Esophagus (tissue), 2 donors: ENCODE measurements around the gene N4BP3. TPM values are rescaled to one million over a fixed set of nuclear protein-coding genes. Genes with fewer than 3 reads are reported as not detected.
A peak's percentile ranks its signal among the peaks of the same experiment; 100 is the strongest.

Source experiments
- H3K27ac ChIP-seq, 2 donors: one replicate each; pipeline ENCODE4 v1.5.1; 2013; ENCODE audit warnings: low read depth in 2 of 2, mild to moderate bottlenecking in 2 of 2, inconsistent platforms in 1 of 2, low read length in 1 of 2, moderate library complexity in 1 of 2
- H3K27me3 ChIP-seq, 2 donors: one replicate each; pipeline ENCODE4 v1.6.1; 2013; ENCODE audit warnings: low read length in 2 of 2, control low read depth in 1 of 2, mild to moderate bottlenecking in 1 of 2; ENCODE audit not compliant: insufficient read depth in 2 of 2, control insufficient read depth in 1 of 2
- H3K36me3 ChIP-seq, 2 donors: one replicate each; pipeline ENCODE4 v1.6.1; 2013; ENCODE audit warnings: low read length in 1 of 2; ENCODE audit not compliant: control insufficient read depth in 2 of 2, insufficient read depth in 2 of 2
- H3K4me1 ChIP-seq, 2 donors: one replicate each; pipeline ENCODE4 v1.6.1; 2013; ENCODE audit warnings: low read length in 1 of 2; ENCODE audit not compliant: control insufficient read depth in 2 of 2, insufficient read depth in 2 of 2
- H3K4me3 ChIP-seq, 2 donors: one replicate each; pipeline ENCODE4 v1.5.1; 2013; ENCODE audit warnings: low read length in 2 of 2, mild to moderate bottlenecking in 2 of 2, low read depth in 1 of 2, moderate library complexity in 1 of 2
- H3K9me3 ChIP-seq, 2 donors: one replicate each; pipeline ENCODE4 v1.6.1; 2013; ENCODE audit warnings: mild to moderate bottlenecking in 2 of 2, low read depth in 1 of 2, low read length in 1 of 2, moderate library complexity in 1 of 2; ENCODE audit not compliant: control insufficient read depth in 2 of 2, insufficient read depth in 1 of 2
- WGBS, 2 donors: extraction: QIAGEN DNeasy Blood & Tissue Kit; methylation state at CpG; one replicate each; pipeline ENCODE4 v1.1.7; 2013; 5-methylcytosine and 5-hydroxymethylcytosine counted together
- polyA plus RNA-seq, 2 donors: library from polyadenylated mRNA; stranded (reverse); fragments of 200-250 nt; gene quantifications; one replicate each; pipeline ENCODE4 v1.2.3, GENCODE V29; 2013
- donor health status: healthy with polysubstance abuse.
- donor health status: Bipolar disorder and iron deficiency.

The N4BP3 gene
- polyA plus RNA-seq, 2 donors: 16.9 to 26.2 TPM

DNA sequence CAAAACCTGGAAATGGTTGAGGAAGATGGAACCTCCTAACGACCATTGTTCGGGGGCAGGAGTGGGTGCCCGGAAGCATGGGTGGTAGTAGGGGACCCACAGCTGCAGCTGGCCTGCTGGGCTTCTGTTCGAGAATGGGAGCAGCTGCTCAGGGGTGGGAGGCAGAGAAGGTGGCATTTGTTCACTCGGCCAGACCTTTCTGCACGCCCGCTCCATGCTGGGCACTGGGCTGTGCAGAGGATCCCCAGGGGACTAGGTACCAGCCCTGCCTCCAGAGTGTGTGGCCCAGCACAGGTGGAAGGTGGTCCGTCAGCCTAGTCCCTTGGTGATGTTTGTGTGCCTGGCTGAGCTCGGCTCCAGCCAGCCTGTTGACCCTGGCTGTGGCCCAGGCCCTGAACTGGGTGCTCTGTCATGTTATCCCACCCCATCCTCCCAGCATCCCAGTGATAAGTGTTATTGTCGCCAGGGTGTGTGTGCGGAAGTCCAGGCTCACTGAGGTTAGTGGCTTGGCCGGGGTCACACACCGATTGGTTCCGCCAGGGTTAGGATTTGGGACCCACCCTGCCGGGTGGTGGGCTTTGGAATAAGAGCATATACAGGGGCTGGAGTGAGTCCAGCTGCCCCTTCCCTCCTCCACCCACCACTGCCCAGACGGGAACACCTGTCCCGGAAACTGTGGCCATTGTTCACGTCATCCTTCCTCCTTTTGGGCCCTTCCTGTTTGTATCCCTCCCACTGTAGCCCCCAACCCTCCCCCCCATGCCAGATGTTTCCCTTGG, 4.8 kb downstream of the N4BP3 start:
- Histone ChIP-seq H3K9me3 (peaks cover 0 to 4% of the 10 kb centered on the region in 2 donors), H3K4me3 (no peak overlapping the region), H3K27me3 (no peaks in the 10 kb centered on the region), H3K27ac (no peak overlapping the region), H3K4me1 (peaks cover 15 to 29% of the 10 kb centered on the region in 2 donors), H3K36me3 (peaks cover 0 to 38% of the 10 kb centered on the region in 2 donors)
- WGBS, 2 donors: 78 to 82% methylated on average over 18 of the region's 18 CpGs

DNA sequence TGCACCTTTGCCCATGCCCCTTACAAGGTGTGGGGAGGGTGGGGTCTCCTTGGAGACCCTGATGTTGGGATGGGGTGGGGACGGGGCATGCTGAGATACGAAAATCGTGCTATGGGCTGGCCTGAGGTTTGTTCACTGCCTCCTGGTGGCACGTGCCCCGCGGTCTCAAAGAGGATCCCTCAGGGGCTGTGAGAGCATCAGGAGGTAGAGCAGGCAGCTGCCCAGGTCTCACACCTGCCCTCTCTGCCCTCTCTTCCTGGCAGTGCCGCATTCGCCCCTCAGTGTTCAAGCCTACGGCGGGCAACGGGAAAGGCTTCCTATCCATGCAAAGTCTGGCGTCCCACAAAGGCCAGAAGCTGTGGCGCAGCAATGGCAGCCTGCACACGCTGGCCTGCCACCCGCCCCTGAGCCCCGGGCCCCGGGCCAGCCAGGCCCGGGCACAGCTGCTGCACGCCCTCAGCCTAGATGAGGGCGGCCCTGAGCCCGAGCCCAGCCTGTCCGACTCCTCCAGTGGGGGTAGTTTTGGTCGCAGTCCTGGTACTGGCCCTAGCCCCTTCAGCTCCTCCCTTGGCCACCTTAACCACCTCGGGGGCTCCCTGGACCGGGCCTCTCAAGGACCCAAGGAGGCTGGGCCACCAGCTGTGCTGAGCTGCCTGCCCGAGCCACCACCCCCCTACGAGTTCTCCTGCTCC, 6.7 kb downstream of the N4BP3 start:
- H3K27ac ChIP-seq: no peak overlapping the region
- no peaks in the 10 kb centered on the region for H3K27me3 ChIP-seq
- H3K4me1 ChIP-seq: peaks cover 18 to 40% of the 10 kb centered on the region in 2 donors
- peaks cover 0 to 4% of the 10 kb centered on the region in 2 donors for H3K9me3 ChIP-seq
- H3K36me3 ChIP-seq: peaks cover 0 to 37% of the 10 kb centered on the region in 2 donors
- 88% methylated on average over 26 to 27 of the region's 27 CpGs for WGBS, 2 donors
- no peak overlapping the region for H3K4me3 ChIP-seq

DNA sequence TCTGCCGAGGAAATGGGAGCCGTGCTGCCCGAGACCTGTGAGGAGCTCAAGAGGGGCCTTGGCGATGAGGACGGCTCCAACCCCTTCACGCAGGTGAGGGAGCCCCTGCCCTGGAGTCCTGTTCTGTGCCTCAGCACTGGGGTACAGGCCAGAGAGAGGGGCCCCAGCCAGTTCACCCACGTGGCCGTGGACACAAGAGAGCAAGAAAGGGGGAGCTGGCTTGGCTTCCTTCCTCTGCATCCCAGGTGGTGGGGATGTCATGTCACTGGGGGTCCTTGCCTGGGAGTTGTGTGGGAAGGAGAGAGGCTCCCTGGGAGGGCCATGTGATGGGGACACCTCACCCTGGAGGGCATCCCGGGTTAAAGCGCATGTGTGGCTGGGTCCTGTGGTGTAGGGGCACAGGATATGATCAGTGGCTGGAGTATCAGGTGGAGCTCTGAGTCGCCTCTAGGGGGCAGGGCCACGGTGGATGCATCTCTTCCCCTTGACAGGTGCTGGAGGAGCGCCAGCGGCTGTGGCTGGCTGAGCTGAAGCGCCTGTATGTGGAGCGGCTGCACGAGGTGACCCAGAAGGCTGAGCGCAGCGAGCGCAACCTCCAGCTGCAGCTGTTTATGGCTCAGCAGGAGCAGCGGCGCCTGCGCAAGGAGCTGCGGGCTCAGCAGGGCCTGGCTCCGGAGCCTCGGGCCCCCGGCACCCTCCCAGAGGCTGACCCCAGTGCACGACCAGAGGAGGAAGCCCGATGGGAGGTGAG, 7.5 kb downstream of the N4BP3 start:
- peaks cover 0 to 37% of the 10 kb centered on the region in 2 donors for H3K36me3 ChIP-seq
- no peak overlapping the region for H3K4me3 ChIP-seq
- no peaks in the 10 kb centered on the region for H3K27me3 ChIP-seq
- peaks cover 20 to 35% of the 10 kb centered on the region in 2 donors for H3K4me1 ChIP-seq
- H3K27ac ChIP-seq: no peak overlapping the region
- H3K9me3 ChIP-seq: peaks cover 0 to 4% of the 10 kb centered on the region in 2 donors
- 45 to 52% methylated on average over 21 to 29 of the region's 29 CpGs for WGBS, 2 donors

DNA sequence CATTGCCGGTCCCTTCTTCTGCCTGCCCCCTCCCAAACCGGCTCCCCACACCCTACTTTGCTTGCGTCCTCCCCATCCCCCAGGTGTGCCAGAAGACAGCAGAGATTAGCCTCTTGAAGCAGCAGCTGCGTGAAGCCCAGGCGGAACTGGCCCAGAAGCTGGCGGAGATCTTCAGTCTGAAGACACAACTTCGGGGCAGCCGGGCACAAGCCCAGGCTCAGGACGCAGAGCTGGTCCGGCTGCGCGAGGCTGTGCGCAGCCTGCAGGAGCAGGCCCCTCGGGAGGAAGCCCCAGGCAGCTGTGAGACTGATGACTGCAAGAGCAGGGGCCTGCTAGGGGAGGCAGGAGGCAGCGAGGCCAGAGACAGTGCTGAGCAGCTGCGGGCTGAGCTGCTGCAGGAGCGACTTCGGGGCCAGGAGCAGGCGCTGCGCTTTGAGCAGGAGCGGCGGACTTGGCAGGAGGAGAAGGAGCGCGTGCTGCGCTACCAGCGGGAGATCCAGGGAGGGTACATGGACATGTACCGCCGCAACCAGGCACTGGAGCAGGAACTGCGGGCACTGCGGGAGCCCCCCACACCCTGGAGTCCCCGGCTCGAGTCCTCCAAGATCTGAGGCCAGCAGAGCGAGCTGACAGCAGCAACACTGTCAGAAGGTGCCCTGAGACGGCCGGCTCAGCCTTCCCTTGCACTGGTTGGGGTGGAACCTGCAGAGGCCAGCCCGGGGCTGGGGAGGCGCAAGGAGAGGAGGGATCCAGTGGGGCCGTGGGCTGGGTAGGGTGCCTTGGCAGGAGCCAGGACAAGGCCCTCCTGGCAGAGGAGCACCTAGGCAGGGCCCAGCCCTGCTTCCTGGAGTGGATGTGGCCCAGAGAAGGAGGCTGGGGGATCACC, 8.3 kb downstream of the N4BP3 start:
- peak overlapping the region in 1 of 2 donors; percentile 95 for H3K27ac ChIP-seq
- H3K27me3 ChIP-seq: no peaks in the 10 kb centered on the region
- H3K4me3 ChIP-seq: peak overlapping the region in 1 of 2 donors; percentile 5
- peaks cover 0 to 2% of the 10 kb centered on the region in 2 donors for H3K9me3 ChIP-seq
- WGBS, 2 donors: 72 to 73% methylated on average over 37 to 38 of the region's 38 CpGs
- peaks cover 20 to 35% of the 10 kb centered on the region in 2 donors for H3K4me1 ChIP-seq
- peaks cover 0 to 34% of the 10 kb centered on the region in 2 donors for H3K36me3 ChIP-seq

DNA sequence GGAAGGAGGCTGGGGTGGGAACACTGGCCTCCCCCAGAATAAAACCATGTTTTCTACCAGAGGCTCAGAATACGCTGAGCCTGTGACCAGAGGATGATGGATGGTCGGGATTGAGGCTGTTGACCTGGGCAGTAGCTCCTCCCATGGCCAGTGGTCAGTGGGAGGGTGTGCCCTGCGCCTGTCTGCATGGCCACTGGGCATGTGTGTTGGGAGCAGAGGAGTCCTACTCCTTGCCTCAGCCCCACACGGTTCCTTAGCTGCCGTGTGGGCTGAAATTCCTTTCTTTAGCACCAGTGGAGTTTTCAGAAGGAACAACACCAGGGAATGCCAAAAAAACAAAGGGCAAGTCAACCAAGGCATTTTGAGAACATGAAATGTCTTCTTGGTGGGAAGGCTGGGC, 9.0 kb downstream of the N4BP3 start:
- 85 to 87% methylated on average over 5 of the region's 5 CpGs for WGBS, 2 donors
- Histone ChIP-seq H3K4me3 (no peak overlapping the region), H3K4me1 (peaks cover 20 to 30% of the 10 kb centered on the region in 2 donors), H3K36me3 (peaks cover 0 to 34% of the 10 kb centered on the region in 2 donors), H3K27ac (peak overlapping the region; percentile 82 to 95), H3K9me3 (peaks cover 0 to 2% of the 10 kb centered on the region in 2 donors), H3K27me3 (no peaks in the 10 kb centered on the region)

DNA sequence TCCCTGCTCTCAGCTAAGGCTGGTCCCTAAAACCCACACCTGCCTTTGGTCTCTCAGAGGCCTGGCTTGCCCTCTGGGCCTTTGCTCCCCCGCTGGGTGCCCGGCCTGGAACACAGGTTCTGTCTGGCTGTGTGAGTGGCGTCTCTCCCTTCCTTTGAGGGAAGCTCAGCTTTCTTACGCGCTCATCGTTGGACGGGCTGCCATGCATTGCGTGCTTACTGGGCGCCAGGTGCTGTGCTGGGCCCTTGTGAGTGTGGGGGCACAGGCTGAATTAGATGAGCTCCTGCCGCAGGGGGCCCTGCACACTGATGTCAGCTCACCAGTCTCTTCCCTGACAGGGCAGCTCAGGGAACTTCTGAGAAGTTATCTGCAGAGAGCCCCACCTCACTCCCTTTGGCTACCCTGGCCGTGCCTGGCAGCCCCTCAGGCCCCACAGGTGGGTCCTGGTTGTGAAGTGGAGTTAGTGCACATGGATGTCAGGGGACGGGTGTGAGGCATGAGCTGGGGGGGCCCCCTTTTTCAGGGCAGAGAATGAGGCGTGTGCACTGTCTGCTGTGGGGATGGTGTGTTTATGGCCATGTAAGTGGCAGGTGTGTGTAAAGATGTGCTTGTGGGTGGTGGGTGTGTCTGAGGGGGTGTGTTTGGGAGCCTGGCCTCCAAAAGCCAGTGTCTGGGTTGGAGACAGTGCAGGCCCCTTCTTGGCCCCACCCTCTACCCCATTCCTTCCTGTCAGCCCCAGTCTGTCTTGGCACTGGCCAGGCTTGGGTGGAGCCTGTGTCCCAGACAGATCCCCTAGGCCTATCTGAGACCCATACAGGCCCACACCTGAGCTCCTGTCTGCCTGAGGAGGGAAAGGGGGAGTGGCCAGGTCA, 10.0 kb downstream of the N4BP3 start:
- whole genome bisulfite sequencing, 2 donors: 80 to 83% methylated on average over 13 of the region's 13 CpGs
- H3K4me1 ChIP-seq: peaks cover 20 to 25% of the 10 kb centered on the region in 2 donors
- peaks cover 0 to 2% of the 10 kb centered on the region in 2 donors for H3K9me3 ChIP-seq
- H3K27me3 ChIP-seq: no peaks in the 10 kb centered on the region
- H3K4me3 ChIP-seq: no peak overlapping the region
- peak overlapping the region; percentile 82 to 95 for H3K27ac ChIP-seq
- peaks cover 0 to 30% of the 10 kb centered on the region in 2 donors for H3K36me3 ChIP-seq

DNA sequence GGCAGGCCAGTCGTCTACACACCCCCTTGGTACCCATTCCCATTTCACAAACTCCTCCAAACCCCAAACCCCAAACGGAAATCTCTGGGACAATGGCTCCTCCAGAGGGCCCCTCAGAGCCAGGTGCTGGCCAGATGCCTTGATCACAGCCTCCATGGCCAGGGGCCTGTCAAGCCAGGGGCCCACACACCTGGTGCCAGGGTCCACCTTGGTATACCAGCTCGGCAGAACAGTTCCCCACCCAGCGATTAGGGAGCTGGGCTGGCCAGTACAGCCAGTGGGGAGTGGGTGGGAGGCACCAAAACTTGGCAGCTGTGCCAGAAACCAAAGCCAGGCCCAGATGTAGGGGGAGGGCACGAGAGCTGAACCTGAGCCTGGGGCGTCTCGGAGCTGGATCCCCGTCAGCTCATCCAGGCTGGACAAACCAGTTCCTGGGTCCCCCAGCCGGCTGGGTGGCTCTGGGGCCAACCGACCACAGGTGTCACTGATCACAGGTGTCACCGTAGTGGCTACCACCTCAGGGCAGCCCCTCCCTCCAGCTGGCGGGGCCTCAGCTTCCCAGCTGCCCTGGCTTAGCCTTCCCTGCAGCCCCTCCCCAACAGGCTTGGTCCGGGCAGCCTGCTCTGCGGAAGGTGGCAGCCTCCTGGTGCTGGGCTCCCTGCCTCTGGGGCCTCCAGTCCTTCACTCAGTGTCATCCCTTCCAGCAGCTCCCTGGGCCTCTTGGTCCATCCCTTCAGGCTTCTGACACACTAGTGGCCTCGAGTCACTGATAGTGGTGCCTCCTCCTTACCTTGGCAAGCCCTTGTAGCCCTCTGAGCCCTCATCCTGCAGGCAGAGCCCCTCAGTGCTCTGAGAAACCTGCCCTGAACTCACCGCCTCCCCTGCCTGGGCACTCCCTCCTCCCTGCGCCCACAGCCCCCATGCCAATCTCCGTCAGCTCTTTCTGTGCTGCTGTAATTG, 10.9 kb downstream of the N4BP3 start:
- H3K27ac ChIP-seq: peak overlapping the region; percentile 82 to 95
- peaks cover 19 to 25% of the 10 kb centered on the region in 2 donors for H3K4me1 ChIP-seq
- 55 to 60% methylated on average over 18 of the region's 18 CpGs for WGBS, 2 donors
- H3K4me3 ChIP-seq: no peak overlapping the region
- H3K36me3 ChIP-seq: peaks cover 0 to 30% of the 10 kb centered on the region in 2 donors
- peaks cover 0 to 2% of the 10 kb centered on the region in 2 donors for H3K9me3 ChIP-seq
- H3K27me3 ChIP-seq: no peaks in the 10 kb centered on the region
